NCI-H2196 (cell line): ENCODE measurements around the gene PLA2G4A.

Experiments used
- DNase-seq: peaks from one replicate; lab custom pipeline; 2025; ENCODE audit not compliant: unreplicated experiment; lab: John Stamatoyannopoulos, UW

The PLA2G4A gene

DNA sequence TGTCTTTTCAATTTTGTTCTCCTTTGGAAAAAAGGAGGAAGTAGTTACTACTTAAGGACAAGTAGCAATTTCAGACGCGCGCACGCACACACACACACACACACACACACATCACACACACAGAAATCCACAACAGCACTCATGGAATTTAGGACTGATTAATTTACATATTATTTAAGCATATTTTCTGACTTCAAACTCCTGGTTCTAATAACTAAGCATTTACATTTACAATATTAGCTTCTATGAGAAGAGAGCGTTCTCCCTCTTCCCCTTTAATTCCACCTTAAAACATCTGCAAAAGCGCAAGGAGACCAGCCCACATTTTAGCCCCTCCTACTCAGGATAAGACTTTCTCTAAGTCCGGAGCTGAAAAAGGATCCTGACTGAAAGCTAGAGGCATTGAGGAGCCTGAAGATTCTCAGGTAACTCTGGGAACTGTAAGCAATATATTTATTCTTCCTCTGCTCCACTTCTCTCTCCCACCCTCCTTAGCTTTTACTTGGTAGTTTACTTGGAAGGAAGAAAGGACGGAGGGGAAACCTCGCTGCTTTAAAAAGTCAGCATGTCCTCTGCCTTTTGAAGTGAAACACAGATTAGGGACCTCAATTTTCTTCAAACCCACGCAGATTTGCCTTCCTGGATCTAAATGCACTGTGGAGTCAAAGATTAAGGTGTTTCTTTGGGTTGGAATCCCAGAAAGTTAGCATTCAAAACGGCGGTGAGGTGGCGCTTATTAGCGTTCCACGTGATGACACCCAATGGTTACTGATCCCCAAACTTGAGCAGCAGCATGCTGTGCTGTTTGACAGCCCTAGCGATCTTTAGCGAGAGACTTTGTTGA is at the start of gene PLA2G4A:
PLA2G4A (plus strand) TSS at position 339 of the 844 bp plus-strand sequence. CDS start 25,406 bp downstream, outside the sequence.
- DNase-seq = no peak

DNA sequence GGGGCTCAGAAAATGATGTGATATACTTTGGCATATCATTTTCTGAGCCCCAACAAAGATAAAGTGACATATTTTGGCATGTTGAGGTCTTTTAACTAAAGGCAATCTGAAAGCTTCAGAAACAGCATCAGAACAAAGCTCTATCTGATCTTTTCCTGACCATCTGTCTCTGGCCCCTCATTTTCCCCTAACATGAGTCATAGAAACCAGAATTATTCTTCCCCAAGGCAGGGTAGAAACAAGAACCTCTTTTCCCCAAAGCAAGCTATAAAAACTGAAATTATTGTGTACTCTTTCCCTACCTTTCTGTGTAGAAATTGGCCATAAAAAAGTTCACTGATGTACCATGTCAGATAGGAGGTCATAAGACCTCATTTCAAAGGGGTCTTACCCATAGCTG is 48.7 kb upstream of the PLA2G4A start:
- no peak for DNase-seq

DNA sequence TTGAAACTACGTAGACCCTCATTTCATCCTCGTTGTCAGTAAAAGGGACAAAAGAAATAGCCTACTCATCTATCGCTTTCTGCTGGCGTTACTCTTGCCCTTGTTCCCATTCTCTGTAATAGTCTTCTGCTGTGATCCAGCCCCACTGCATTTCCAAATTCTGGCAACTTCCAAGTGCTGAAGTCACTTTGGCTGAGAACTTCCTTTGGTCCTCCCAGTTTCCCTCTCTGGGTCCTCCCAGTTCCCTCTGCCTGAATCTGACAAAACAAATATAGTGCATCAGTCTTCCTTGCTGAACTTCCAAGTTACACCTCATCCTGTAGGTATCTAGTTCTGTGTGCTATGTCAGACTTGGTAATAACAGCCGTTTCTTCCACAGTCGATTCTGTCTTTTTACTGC is 47.0 kb upstream of the PLA2G4A start:
- no peak for DNase-seq

DNA sequence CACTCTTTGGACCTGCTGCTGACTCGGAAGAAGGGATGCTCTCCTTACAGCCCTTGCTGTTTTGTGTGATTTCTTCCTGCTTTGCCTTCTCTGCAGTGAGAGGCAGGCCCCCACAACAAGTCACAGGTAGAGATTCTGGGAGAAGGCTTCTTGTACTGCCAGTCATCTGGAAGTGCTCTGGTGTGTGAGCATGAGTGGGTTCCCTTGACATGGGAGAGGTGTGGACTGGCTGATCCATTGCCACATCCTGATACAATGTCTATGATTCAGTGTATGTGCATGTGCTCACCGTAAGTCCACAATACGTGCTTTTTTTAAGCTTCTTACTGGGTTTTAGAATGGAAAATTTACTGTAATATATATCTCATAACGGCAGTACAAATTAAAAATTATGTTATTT is 46.0 kb upstream of the PLA2G4A start:
- DNase-seq = no peak

DNA sequence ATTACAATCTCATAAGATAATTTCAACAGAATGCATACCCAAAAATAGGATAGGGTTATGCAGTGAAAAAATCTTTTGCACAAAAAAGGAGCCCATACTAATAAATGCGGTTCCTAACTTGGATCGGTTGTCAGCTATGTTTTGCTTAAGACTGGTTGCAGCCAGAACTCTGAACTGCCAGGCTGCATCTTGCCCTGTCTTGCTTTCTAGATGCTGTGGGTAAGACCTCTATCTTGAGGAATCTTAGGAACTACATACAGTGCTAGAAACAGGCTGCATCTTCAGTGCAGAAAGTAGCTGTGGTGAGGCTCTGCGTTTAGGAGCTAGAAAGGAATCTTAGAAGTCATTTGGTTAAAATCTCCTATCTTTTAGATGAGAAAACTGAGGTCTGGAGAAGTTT is 45.6 kb upstream of the PLA2G4A start:
- DNase-seq = no peak

DNA sequence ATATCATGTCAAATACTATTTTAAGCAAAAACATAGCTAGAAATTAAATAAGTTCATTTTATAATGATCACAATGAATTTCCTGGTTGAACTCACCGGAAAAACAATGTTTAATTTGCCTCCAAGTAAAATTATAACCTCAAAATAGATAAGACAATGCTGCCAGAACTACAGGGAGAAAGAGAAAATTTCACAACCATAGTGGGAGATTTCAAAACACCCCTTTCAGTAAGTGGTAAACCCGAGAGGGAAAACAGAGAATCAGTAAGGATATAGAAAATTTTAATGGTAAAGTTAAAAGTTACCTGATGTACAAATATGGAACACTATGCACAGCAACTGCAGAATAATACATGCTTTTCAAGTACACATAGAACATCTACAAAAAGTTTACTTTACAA is 43.2 kb upstream of the PLA2G4A start:
- no peak for DNase-seq

DNA sequence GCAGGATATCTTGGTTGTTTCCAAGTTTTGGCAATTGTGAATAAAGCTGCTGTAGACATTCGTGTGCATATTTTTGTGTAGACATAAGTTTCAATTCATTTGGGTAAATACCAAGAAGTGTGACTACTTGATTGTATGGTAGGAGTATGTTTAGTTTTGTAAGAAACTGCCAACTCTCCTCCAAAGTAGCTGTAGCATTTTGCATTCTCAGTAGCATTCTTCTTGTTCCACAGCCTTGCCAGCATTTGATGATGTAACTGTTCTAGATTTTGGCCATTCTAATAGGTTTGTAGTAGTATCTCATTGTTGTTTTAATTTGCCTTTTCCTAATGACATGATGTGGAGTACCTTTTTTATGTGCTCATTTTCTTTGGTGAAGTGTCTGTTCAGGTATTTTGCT is 38.6 kb upstream of the PLA2G4A start:
- no peak for DNase-seq

DNA sequence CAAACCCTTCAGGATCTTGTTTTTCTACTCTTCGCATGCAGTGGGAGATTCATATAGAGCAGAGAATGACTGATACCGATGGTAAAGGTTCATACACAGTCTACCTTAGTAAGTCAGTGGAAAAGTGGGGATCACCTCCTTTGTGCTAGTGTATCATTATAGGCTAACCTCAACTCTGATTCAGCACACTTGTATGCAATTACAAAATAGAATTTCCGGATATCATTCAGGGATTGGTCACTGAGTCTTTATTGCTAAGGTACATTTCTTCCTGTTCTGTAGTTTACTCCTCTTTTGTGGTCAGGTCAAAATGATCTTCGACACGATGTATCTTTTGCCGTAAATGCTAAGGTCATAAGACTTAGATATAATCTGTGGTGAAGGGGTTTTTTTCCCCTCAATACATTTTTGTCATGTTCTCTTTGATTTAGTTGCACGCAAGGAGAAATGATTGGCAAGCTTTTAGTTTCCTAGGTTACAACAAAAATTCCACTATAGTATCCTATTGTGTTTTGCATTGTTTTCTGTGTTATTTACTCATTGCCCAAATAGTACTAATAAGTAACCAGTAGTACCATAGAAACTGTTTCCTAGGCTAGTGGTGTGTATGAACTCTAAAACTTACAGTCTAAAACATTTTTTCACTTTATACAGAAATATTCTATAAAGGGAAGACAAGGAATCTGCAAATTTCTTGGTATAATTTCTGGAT is 35.7 kb upstream of the PLA2G4A start:
- no peak for DNase-seq

DNA sequence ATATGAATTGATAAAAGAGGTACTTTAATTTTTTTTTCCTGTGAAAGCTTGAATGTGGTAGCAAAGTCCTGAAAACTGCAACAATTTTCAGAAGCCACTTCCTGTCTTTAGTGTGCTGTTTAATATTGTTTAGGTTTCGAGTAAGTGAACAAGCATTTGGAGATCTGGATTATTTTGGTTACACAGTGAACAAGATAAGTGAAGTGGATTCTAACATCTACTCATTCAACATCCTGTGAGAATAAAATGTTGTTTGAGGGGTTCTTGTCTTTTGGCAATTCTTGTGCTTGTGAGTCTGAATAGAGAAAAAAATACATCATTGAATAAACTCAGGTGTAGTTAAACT is 35.2 kb upstream of the PLA2G4A start:
- no peak for DNase-seq

DNA sequence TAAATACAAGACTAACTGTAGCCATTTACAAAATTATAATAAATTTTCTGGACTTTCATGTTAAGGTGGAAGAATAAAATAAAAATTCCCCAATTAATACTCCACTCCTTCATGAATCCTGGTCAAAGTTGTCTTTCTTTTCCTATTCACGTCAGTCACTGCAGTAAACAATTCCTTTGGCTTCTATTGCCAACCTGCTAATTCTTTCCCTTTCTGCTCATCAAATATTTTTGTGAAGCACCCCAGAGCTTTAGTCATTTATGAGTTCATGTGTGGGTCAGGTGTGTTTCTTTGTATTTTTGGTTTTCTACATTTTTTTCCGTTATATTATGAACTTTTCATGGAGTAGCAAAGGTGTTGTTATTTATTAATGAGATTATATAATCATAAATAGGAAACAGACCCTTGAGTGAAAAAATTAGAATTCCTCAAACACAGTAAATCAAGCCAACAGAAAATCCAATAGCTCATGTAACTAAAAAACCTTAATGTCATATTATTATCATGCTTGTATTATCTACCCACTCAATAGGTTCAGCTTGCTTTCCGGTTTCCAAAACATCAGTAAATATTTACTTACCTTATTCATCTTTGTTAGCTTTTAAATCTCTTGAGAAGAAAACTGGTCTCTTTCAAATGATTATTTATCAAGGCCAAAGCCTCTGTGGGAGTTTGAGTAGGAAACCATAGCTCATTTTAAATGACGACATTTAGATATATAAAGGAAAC is 29.6 kb upstream of the PLA2G4A start:
- DNase-seq = no peak

DNA sequence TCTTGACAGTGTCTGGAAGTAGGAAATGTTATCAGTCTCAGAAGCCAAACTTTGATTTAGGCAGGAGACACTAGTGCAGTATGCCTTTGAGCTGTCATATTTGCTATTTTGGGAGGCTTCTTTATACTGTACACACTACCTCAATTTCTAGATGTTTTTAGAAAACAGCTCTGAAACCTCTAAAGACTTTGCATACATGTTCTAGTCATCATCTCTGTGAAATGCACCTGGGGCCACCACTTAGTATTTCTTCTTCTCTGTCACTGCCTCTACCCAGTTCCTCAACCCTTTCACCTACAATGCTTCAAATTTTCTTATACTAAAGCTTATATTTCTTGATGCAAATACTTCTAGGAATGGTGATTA is 29.1 kb upstream of the PLA2G4A start:
- DNase-seq = no peak

DNA sequence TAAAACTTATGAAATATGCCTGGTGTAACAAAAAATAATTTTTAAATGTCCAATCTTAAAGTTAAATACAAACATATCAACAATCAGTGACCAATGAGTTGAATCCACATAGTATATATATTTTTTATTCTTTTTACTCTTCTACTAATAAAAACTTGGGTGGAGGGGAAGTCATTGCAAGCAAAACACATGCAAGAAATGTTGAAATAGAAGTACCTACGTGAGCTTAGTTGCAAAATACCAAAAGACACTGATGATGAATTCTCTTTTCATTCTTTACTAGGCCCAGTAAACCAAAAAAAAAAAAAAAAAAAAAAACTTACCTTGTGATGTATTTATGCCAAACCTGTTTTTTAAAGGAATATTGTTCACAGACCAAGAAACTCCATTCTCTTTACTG is 26.4 kb upstream of the PLA2G4A start:
- DNase-seq = no peak

DNA sequence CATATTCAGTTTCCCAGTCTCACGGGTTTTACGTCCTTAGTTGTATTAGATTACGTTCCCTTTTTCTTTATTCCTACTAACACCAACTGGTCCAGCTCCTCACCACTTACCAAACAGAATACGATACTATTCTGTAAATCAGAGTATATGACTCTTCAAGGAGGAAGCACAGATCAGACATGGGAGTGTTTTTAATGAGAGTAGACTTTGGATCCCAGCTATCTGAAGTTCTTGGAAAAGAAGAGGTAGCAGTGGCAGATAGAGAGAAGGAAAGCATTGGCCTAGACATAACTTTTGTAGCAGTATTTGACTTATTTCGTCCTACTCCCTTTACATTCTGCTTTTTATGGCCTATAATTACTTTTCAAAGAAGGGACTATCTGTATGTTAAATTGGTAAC is 24.1 kb upstream of the PLA2G4A start:
- no peak for DNase-seq

DNA sequence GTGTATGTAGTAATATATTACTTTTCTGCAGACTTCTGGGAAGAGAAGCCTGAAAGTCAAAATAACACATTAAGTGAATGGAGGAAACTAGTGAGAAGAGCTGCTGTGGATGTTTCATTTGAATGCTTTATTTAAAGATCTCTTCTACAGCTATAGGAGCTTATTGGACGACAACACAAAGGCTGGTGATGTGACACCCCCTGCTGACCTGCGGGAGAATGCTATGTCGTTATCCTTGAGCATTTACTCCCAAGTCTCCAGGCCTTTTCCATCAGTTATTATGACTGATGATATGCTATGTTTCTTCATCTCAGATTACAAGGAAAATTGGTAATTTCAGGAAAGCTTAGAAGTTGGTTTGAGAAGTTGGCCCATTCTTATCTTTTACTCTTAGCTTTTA is 22.3 kb upstream of the PLA2G4A start:
- no peak for DNase-seq

DNA sequence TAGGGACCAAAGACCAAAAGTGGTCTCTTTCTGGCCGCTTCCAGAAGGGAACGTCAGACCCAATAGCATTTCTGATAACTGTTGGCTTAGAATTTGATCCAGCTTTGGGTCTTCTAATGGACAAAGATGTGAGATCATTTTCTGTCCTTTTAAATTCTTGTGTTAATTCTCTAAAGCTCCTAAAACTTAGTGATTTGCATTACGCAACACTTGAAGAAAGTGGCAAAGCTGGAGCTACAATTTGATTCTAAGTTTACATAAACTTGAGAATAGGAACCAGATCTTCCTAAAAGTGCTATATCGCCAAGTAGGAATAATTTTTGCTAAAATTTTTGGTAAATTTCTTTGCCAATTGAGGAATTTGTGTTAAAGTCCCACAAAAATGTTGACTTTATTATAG is 21.6 kb upstream of the PLA2G4A start:
- DNase-seq = no peak

DNA sequence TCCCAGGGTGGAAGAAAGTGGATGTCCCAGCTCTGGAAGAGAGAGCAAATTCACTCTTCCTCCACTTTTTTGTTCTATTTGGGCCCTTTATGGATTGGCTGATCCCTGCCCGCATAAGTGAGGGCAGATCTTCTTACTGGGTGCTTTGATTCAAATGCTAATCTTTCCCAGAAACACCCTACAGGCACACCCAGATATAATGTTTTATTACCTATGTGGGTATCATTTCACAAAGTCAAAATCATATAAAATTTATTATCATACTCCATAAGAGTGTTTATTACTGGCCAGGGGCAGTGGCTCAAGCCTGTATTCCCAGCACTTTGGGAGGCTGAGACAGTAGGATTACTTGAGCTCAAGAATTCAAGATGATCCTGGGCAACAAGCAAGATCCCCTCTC is 16.9 kb upstream of the PLA2G4A start:
- DNase-seq = no peak

DNA sequence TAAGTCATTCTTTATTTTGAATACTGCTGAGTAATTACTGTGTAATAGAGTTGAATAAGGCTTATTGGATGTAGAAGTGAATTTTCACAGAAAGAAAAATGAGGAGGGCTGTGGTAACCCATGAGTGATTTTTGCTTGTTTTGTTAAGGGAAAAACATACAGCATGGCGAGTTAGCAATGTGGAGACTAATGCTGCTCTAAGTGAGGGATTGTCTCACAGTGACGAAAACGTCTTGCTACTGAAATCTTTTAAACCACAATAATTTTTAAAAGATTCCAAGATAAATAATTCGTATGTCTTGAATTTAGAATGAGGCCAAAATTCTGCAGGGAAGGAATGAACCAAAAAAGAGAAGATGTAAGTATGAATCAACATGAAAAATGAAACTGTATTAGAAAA is 16.2 kb upstream of the PLA2G4A start:
- DNase-seq = no peak

DNA sequence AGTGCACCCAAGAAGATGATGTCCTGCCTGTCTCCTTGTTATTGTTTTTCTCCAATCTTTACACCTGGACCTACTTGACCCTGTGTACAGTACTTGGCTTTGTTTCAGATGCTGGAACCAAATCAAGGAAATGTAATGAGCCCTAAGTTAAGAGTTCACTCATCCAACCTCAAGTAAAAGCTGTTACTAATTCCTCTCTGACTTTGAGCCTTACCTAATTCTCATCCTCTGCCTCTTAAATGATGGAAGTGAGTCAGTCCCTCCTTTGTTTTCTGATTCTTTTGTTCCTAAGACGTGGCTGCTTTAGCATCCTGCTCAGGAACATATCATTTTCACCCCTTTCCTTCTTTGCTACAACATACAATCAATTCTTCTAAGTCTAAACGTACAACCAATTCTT is 15.3 kb upstream of the PLA2G4A start:
- DNase-seq = no peak

DNA sequence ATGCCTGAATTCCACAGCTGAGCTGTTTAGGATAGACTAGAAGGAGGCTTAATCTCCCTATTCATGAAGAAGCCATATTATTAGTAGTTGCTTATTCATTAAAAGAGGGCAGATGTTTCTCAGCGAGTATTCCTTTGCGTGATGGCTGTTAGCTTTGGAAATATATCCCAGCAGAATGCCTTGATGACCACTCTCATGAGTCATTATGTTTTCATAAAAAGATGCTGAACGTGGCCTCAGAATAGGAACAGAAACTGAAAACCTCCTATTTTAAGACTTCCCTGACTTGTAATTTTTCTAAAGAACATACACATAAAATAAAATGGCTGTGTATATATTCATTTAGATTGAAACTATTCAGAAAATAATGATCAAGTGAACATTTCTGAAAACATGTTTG is 9.6 kb upstream of the PLA2G4A start:
- no peak for DNase-seq

DNA sequence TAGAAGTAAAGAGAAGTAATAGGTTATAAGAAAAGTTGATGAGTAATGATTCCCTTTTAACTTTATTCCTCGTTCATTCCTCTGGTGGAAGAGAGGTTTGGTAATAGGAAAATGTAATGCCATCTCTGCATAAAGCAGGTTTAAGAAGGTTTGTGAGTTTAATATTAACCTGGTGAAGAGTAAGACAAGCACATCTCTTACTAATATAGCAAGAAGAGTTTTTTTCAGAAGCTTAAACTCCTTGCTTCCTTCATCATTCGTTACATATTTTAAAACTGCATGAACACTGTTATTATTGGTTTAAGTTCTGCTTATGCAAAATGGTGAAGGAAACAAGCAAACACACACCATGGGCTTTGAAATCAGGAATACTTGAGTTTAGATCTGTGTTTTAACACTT is 9.2 kb upstream of the PLA2G4A start:
- DNase-seq = no peak

DNA sequence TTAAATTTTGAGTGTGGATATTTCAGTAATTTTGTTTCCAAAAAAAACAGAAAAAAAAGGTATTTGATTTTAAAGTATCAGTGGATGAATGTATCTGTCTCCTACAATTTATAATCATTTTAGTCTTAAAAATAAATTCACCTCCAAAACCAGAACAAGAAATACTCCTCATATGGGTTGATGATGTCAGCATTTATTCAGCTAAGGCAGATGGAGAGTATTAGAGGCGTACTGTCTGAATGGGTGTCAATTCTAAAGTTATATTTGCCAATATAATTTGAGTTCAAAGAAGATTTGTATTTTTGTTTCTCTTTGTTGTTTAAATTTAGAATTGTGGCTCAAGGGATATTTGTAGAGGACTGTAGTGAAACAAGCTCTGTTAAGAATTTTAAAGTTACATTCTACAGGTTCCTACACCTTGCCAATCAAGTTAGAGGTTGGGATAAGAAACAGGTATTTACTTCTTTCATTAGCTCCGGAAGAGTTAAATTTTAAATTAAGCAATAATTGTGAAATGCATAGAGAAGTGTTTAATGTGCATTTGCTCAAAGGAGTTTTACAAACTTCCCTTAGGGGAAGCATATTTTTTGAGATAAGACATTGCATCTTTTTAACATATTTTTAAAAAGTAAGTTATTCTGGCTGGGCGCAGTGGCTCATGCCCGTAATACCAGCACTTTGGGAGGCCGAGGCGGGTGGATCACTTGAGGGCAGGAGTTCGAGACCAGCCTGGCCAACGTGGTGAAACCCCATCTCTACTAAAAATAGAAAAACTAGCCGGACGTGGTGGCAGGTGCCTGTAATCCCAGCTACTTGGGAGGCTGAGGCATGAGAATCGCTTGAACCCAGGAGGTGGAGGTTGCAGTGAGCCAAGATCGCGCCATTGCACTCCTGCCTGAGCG is 1.2 kb downstream of the PLA2G4A start:
- DNase-seq = no peak
